OCI-LY3 (cell line): Measurements from ENCODE around the gene ADCY5.

Source experiments
- H2AFZ ChIP-seq: fragments of 200-600, 300-600 bp; shearing (Covaris generic); 2 replicates; pipeline ENCODE4 v1.6.0; 2014; ENCODE audit warnings: antibody characterized with exemption, low read depth, low read length
- H3K27ac ChIP-seq: fragments of 200-600, 300-600 bp; sonication (generic); 2 replicates; pipeline ENCODE4 v1.5.1; 2014; ENCODE audit warnings: mild to moderate bottlenecking, low read length, moderate library complexity, mixed read lengths
- H3K27me3 ChIP-seq: fragments of 200-600, 300-600 bp; sonication (generic); 2 replicates; pipeline ENCODE4 v1.6.1; 2014; ENCODE audit warnings: low read depth, low read length, mixed read lengths
- H3K36me3 ChIP-seq: fragments of 200-600, 300-600 bp; sonication (generic); replicated peaks from 2 replicates; pipeline ENCODE3; 2014; ENCODE audit warnings: low read depth, low read length, mixed read lengths
- H3K4me1 ChIP-seq: fragments of 300-600, 200-600 bp; sonication (generic); 2 replicates; pipeline ENCODE4 v1.6.1; 2014; ENCODE audit warnings: low read length, mixed read lengths
- H3K4me2 ChIP-seq: fragments of 200-600, 300-600 bp; sonication (generic); 2 replicates; pipeline ENCODE4 v1.6.1; 2014; ENCODE audit warnings: low read length, mixed read lengths
- H3K4me3 ChIP-seq: fragments of 300-600, 200-600 bp; sonication (generic); 2 replicates; pipeline ENCODE4 v1.5.1; 2014; ENCODE audit warnings: antibody characterized with exemption, mild to moderate bottlenecking, low read length, moderate library complexity
- H3K79me2 ChIP-seq: fragments of 300-600, 200-600 bp; shearing (Covaris generic); 2 replicates; pipeline ENCODE4 v1.6.1; 2014; ENCODE audit warnings: mild to moderate bottlenecking, low read length, mixed read lengths
- H3K9ac ChIP-seq: fragments of 300-600, 200-600 bp; shearing (Covaris generic); 2 replicates; pipeline ENCODE4 v1.6.0; 2014; ENCODE audit warnings: mild to moderate bottlenecking, low read length, moderate library complexity
- H3K9me3 ChIP-seq: fragments of 200-600, 300-600 bp; shearing (Covaris generic); 2 replicates; pipeline ENCODE4 v1.6.1; 2014; ENCODE audit warnings: low read length, mixed read lengths; ENCODE audit not compliant: insufficient read depth
- H4K20me1 ChIP-seq: fragments of 200-600, 300-600 bp; sonication (generic); 2 replicates; pipeline ENCODE4 v1.6.1; 2016; ENCODE audit warnings: low read length, mixed read lengths; ENCODE audit not compliant: insufficient read depth
- CTCF ChIP-seq: fragments of 200-600, 300-600 bp; sonication (generic); IDR thresholded peaks from 2 replicates; pipeline ENCODE4 v1.5.1; 2014; ENCODE audit warnings: antibody characterized with exemption, low read length, low read depth
- EZH2phosphoT487 ChIP-seq: fragments of 200-600 bp; shearing (Covaris generic); IDR thresholded peaks from 2 replicates; pipeline ENCODE4 v1.6.1; 2018; ENCODE audit warnings: antibody characterized with exemption, mixed run types, low read depth

Gene ADCY5

GRCh38 chr3:123387532-123387931, 61.4 kb downstream of the ADCY5 start:
- H3K4me3 ChIP-seq: no peak overlapping the region

DNA sequence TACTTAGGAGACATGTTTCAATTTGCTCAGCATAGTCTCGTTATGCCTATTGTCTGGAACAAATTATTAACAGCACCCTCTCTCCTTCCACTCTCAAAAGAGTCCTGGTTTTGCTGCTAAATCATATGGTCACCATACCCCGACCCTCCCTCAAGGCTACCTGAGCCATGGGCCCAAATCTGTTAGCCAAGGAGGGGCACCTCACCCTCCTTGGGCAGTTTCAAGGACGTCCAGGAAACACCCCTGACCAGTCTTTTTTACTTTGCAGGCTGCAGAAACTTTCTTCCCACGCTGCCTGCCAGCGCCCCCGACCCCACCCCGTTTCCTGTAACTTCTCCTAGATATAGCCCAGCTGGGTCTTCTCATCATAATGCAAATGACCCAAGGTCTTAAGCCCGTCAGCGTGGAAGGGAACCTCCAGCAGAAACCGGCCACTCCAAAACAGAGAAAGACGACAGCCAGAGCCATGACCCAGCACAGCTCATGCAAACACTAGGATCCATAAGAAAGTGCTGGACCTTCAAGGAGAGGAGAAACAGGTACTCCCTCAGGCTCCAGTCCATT, 62.3 kb downstream of the ADCY5 start:
- Histone ChIP-seq H3K27ac (no peak overlapping the region), H3K9ac (no peak overlapping the region), H4K20me1 (no peaks in the 10 kb centered on the region), H3K79me2 (no peaks in the 10 kb centered on the region), H3K4me1 (no peaks in the 10 kb centered on the region), H3K36me3 (no peaks in the 10 kb centered on the region), H2AFZ (no peak overlapping the region), H3K4me2 (no peak overlapping the region), H3K4me3 (no peak overlapping the region), H3K9me3 (no peaks in the 10 kb centered on the region), H3K27me3 (peaks cover 33% of the 10 kb centered on the region)
- TF ChIP-seq EZH2phosphoT487 (no peak), CTCF (no peak)

More at GRCh38 chr3:123387532-123387931, 61.4 kb downstream of the ADCY5 start:
- H3K79me2 ChIP-seq: no peaks in the 10 kb centered on the region
- TF ChIP-seq EZH2phosphoT487 (no peak), CTCF (no peak)
- H3K4me1 ChIP-seq: no peaks in the 10 kb centered on the region
- H3K36me3 ChIP-seq: no peaks in the 10 kb centered on the region
- no peaks in the 10 kb centered on the region for H3K9me3 ChIP-seq
- H3K4me2 ChIP-seq: no peak overlapping the region
- no peak overlapping the region for H3K27ac ChIP-seq
- no peaks in the 10 kb centered on the region for H4K20me1 ChIP-seq
- H2AFZ ChIP-seq: no peak overlapping the region
- peaks cover 33% of the 10 kb centered on the region for H3K27me3 ChIP-seq
- no peak overlapping the region for H3K9ac ChIP-seq

- Histone ChIP-seq H3K27me3 (peaks cover 33% of the 10 kb centered on the region), H3K36me3 (no peaks in the 10 kb centered on the region), H3K9me3 (no peaks in the 10 kb centered on the region), H3K79me2 (no peaks in the 10 kb centered on the region), H4K20me1 (no peaks in the 10 kb centered on the region), H3K4me3 (no peak overlapping the region), H2AFZ (no peak overlapping the region), H3K4me1 (no peaks in the 10 kb centered on the region), H3K9ac (no peak overlapping the region), H3K4me2 (no peak overlapping the region), H3K27ac (no peak overlapping the region)
- no peak for TF ChIP-seq EZH2phosphoT487
- no peak for TF ChIP-seq CTCF
Measured at GRCh38 chr3:123385981-123386380, 62.9 kb downstream of the ADCY5 start.

DNA sequence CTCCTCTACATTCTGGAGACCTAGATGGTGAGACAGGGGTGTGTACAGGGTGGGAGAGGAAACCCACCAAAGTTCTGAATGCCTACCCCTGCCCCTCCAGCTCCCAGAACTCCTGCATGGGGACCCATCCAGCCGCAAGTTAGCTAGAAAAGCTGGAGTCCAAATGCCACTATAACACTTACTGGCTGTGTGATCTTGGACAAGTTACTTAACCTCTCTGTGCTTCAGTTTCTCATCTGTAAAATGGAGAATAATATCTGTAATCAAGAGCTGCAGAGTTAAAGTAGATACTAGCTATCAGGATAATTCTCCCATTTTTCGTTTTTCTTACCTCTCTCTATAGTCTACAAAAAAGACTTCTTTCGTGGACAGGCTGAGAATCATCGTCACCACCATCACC, 63.4 kb downstream of the ADCY5 start:
- peaks cover 33% of the 10 kb centered on the region for H3K27me3 ChIP-seq
- H3K9me3 ChIP-seq: no peaks in the 10 kb centered on the region
- H3K4me2 ChIP-seq: no peak overlapping the region
- H3K4me1 ChIP-seq: no peaks in the 10 kb centered on the region
- H4K20me1 ChIP-seq: no peaks in the 10 kb centered on the region
- TF ChIP-seq EZH2phosphoT487 (no peak), CTCF (no peak)
- H3K79me2 ChIP-seq: no peaks in the 10 kb centered on the region
- no peaks in the 10 kb centered on the region for H3K36me3 ChIP-seq
- H3K27ac ChIP-seq: no peak overlapping the region
- H2AFZ ChIP-seq: no peak overlapping the region
- H3K4me3 ChIP-seq: no peak overlapping the region
- no peak overlapping the region for H3K9ac ChIP-seq
